ENCODE measurements around the gene IMP4. TPM values are rescaled to one million over a fixed set of nuclear protein-coding genes. Genes with fewer than 3 reads are reported as not detected.

The IMP4 gene
- total and polyA plus RNA-seq, 4 experiments from 2014 or later: 72.6 to 96.7 (median 83.4) TPM

DNA sequence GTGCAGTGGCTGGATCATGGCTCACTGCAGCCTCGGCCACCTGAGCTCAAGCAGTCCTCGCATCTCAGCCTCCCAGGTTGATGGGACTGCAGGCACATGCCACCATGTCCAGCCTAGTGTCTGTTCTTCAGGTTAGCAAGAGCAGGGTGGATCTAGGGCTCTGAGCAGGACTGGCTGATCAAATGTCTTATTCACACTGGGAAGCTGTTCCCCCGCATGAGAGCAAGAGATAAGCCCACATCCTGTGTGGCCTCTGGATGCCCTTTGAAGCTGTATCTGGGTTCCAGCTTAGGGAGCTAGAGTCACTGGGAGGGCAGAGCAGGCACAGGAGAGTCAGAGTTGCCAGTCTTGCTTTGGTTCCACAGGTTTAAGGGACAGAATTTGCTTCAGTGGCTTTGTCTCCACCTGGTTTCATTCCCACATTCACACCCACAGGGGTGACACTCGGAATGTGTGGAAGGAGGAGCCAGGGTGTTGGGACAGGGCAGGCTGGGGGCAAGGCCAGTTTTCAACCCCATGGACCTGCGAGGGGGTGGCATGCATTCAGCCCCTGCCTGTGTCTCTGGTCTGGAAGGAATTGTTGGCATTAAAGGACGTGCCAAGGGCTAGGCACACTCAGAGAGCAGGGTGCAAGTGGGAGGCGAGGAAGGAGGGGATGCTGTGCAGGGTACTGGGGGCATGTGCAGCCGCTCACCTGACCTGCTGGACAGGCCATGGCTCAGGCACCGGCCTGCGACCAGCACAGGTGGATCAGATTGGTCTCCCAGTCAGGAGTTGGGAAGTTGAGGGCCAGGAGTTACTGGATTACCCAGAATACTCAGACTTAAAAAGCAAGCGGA, 37.6 kb downstream of the IMP4 start:
- ChIA-PET CTCF (ENCODE audit: partially characterized antibody) (interaction anchor here (1.2 to 1.5 kb wide), 2 partner anchors 38 to 39 kb away, joined by 3 to 5 read pairs; partner anchors contain the start of gene IMP4), POLR2A (ENCODE audit: partially characterized antibody) (no interaction called here)
- no peak for DNase-seq
- no peaks in the 10 kb centered on the region for H3K36me3 ChIP-seq (ENCODE audit: insufficient read depth, low read length)
- no peaks in the 10 kb centered on the region for H3K27me3 Mint-ChIP-seq
- H3K4me3 Mint-ChIP-seq: no peak overlapping the region
- H3K27ac ChIP-seq (ENCODE audit: low read depth, low read length): no peak overlapping the region
- H3K36me3 Mint-ChIP-seq: peaks cover 35 to 39% of the 10 kb centered on the region in 2 donors
- intact Hi-C loops (cut with micrococcal nuclease): no loop called here
- H3K9me3 Mint-ChIP-seq: no peaks in the 10 kb centered on the region
- H3K4me3 ChIP-seq (ENCODE audit: low read length in 2 of 2): no peak overlapping the region
- H3K4me1 ChIP-seq (ENCODE audit: insufficient read depth, low read length): peaks cover 52% of the 10 kb centered on the region
- peak overlapping the region; percentile 14 to 70 (median 43) for H3K27ac Mint-ChIP-seq
- H3K27me3 ChIP-seq (ENCODE audit: insufficient read depth, low read length): no peaks in the 10 kb centered on the region
- H3K9me3 ChIP-seq (ENCODE audit: control insufficient read depth in 1 of 2, low read length in 2 of 2): no peaks in the 10 kb centered on the region
- H3K4me1 Mint-ChIP-seq: peaks cover 40 to 64% (median 47%) of the 10 kb centered on the region in 4 donors

DNA sequence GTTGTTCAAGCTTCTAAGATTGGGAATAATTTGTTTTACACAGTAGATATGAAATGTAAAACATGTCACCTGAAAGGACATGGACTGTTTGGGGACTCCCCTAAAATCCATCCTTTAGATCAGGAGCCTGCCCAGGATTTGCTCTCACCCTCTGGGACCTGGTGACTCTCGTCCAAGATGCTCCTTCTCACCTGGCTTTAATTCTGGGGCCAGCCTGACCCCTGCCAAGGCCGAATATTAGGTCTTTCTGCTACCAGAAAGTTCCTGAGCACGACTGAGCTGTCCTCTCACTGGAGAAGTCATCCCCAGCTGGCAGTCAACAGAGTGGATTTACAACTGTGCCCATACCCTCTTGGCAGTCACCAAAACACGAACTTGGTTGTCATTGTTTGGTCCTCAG, 38.4 kb downstream of the IMP4 start:
- H3K27ac ChIP-seq (ENCODE audit: low read depth, low read length): no peak overlapping the region
- H3K4me3 Mint-ChIP-seq: no peak overlapping the region
- no peaks in the 10 kb centered on the region for H3K9me3 Mint-ChIP-seq
- no peaks in the 10 kb centered on the region for H3K36me3 ChIP-seq (ENCODE audit: insufficient read depth, low read length)
- no peak overlapping the region for H3K4me3 ChIP-seq (ENCODE audit: low read length in 2 of 2)
- H3K4me1 Mint-ChIP-seq: peaks cover 34 to 57% (median 40%) of the 10 kb centered on the region in 4 donors
- intact Hi-C loops (cut with micrococcal nuclease): no loop called here
- DNase-seq: no peak
- ChIA-PET CTCF (ENCODE audit: partially characterized antibody) (interaction anchor here (0.5 kb wide), 1 partner anchor 435 kb away, joined by 3 read pairs; no protein-coding TSS in a partner anchor), POLR2A (ENCODE audit: partially characterized antibody) (no interaction called here)
- H3K4me1 ChIP-seq (ENCODE audit: insufficient read depth, low read length): peaks cover 44% of the 10 kb centered on the region
- H3K27me3 ChIP-seq (ENCODE audit: insufficient read depth, low read length): no peaks in the 10 kb centered on the region
- no peaks in the 10 kb centered on the region for H3K27me3 Mint-ChIP-seq
- H3K27ac Mint-ChIP-seq: peak overlapping the region in 4 of 7 donors; percentile 18 to 54 (median 34)
- peaks cover 29 to 33% of the 10 kb centered on the region in 2 donors for H3K36me3 Mint-ChIP-seq
- H3K9me3 ChIP-seq (ENCODE audit: control insufficient read depth in 1 of 2, low read length in 2 of 2): no peaks in the 10 kb centered on the region

DNA sequence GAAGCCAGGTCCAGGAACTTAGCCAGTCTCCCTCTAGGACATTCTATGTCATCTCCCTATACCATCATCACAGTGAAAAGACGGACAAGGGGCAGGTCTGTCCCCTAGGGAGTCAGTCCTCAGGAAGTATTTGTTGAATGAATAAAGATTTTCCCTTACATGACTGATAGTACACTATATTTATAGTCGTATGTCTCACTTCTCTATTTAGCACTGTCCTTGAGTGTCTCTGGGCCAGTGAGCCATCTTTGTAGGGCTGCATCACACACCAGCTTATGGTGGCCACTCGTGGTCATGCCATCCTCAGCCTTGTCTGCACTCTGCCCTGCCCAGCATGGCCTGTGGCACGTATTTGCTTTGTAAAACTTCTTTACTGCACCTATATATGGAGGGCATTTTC, 38.9 kb downstream of the IMP4 start:
- CTCF ChIA-PET (ENCODE audit: partially characterized antibody): interaction anchor here (0.5 kb wide), 1 partner anchor 434 kb away, joined by 3 read pairs; no protein-coding TSS in a partner anchor
- POLR2A ChIA-PET (ENCODE audit: partially characterized antibody): no interaction called here

GRCh38 chr2:130382313-130382917, 39.7 kb downstream of the IMP4 start:
- H3K36me3 Mint-ChIP-seq: peaks cover 26 to 33% of the 10 kb centered on the region in 2 donors
- POLR2A ChIA-PET (ENCODE audit: partially characterized antibody): no interaction called here
- H3K27me3 Mint-ChIP-seq: no peaks in the 10 kb centered on the region
- H3K4me3 ChIP-seq (ENCODE audit: low read length in 2 of 2): no peak overlapping the region
- peaks cover 31% of the 10 kb centered on the region for H3K4me1 ChIP-seq (ENCODE audit: insufficient read depth, low read length)
- no peak overlapping the region for H3K4me3 Mint-ChIP-seq
- H3K4me1 Mint-ChIP-seq: peaks cover 23 to 45% (median 29%) of the 10 kb centered on the region in 4 donors
- no peaks in the 10 kb centered on the region for H3K36me3 ChIP-seq (ENCODE audit: insufficient read depth, low read length)
- H3K27ac ChIP-seq (ENCODE audit: low read depth, low read length): no peak overlapping the region
- DNase-seq: no peak
- CTCF ChIA-PET (ENCODE audit: partially characterized antibody): no interaction called here
- H3K9me3 Mint-ChIP-seq: no peaks in the 10 kb centered on the region
- no peaks in the 10 kb centered on the region for H3K9me3 ChIP-seq (ENCODE audit: control insufficient read depth in 1 of 2, low read length in 2 of 2)
- intact Hi-C loops (cut with micrococcal nuclease): no loop called here
- H3K27ac Mint-ChIP-seq: peak overlapping the region in 2 of 7 donors; percentile 3 to 44
- no peaks in the 10 kb centered on the region for H3K27me3 ChIP-seq (ENCODE audit: insufficient read depth, low read length)

More for the DNA sequence above, 38.9 kb downstream of the IMP4 start:
- Mint-ChIP-seq H3K27ac (peak overlapping the region in 2 of 7 donors; percentile 36 to 68), H3K9me3 (no peaks in the 10 kb centered on the region), H3K27me3 (no peaks in the 10 kb centered on the region), H3K4me3 (no peak overlapping the region), H3K4me1 (peaks cover 29 to 52% (median 36%) of the 10 kb centered on the region in 4 donors), H3K36me3 (peaks cover 26 to 33% of the 10 kb centered on the region in 2 donors)
- intact Hi-C loops (cut with micrococcal nuclease): no loop called here
- no peak overlapping the region for H3K27ac ChIP-seq (ENCODE audit: low read depth, low read length)
- no peak overlapping the region for H3K4me3 ChIP-seq (ENCODE audit: low read length in 2 of 2)
- peaks cover 39% of the 10 kb centered on the region for H3K4me1 ChIP-seq (ENCODE audit: insufficient read depth, low read length)
- no peaks in the 10 kb centered on the region for H3K9me3 ChIP-seq (ENCODE audit: control insufficient read depth in 1 of 2, low read length in 2 of 2)
- no peaks in the 10 kb centered on the region for H3K27me3 ChIP-seq (ENCODE audit: insufficient read depth, low read length)
- H3K36me3 ChIP-seq (ENCODE audit: insufficient read depth, low read length): no peaks in the 10 kb centered on the region
- no peak for DNase-seq

DNA sequence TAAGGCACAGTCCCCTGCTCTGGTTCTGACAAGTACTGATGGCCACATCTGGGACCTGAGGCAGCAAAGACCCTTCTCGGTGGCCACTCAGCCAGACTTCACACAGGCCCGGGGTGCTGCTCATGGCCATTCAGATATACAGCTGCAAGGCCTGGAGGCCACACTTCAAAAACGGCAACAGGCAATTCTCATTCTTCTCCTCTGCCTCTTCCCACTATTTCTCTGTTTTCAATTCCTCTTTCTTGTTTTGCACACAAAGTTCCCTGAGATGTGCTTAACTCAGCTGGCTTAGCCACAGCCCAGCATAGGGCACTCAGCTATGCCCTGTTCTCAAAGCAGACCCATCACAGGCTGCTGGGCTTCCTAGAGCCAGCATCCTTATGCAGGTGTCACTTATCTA, 43.0 kb downstream of the IMP4 start:
- ChIA-PET CTCF (ENCODE audit: partially characterized antibody) (interaction anchor here (1.2 kb wide), 1 partner anchor 13 kb away, joined by 5 read pairs; no protein-coding TSS in a partner anchor), POLR2A (ENCODE audit: partially characterized antibody) (no interaction called here)
- Mint-ChIP-seq H3K9me3 (no peaks in the 10 kb centered on the region), H3K4me3 (no peak overlapping the region), H3K27me3 (no peaks in the 10 kb centered on the region), H3K36me3 (peaks cover 21 to 22% of the 10 kb centered on the region in 2 donors), H3K4me1 (peaks cover 4 to 19% (median 11%) of the 10 kb centered on the region in 4 donors), H3K27ac (peak overlapping the region in 1 of 7 donors; percentile 61)
- Histone ChIP-seq H3K9me3 (ENCODE audit: control insufficient read depth in 1 of 2, low read length in 2 of 2) (no peaks in the 10 kb centered on the region), H3K27ac (ENCODE audit: low read depth, low read length) (no peak overlapping the region), H3K36me3 (ENCODE audit: insufficient read depth, low read length) (no peaks in the 10 kb centered on the region), H3K4me1 (ENCODE audit: insufficient read depth, low read length) (peaks cover 5% of the 10 kb centered on the region), H3K27me3 (ENCODE audit: insufficient read depth, low read length) (no peaks in the 10 kb centered on the region), H3K4me3 (ENCODE audit: low read length in 2 of 2) (no peak overlapping the region)
- no peak for DNase-seq
- intact Hi-C loops (cut with micrococcal nuclease): no loop called here

GRCh38 chr2:130387071-130387400, 44.3 kb downstream of the IMP4 start:
- intact Hi-C loops (cut with micrococcal nuclease): no loop called here
- Mint-ChIP-seq H3K9me3 (no peaks in the 10 kb centered on the region), H3K27me3 (peaks cover 0 to 3% of the 10 kb centered on the region in 2 donors), H3K27ac (no peak overlapping the region), H3K4me1 (peaks cover 7 to 22% (median 14%) of the 10 kb centered on the region in 4 donors), H3K36me3 (peaks cover 11 to 14% of the 10 kb centered on the region in 2 donors), H3K4me3 (no peak overlapping the region)
- no peak for DNase-seq
- Histone ChIP-seq H3K27ac (ENCODE audit: low read depth, low read length) (no peak overlapping the region), H3K9me3 (ENCODE audit: control insufficient read depth in 1 of 2, low read length in 2 of 2) (no peaks in the 10 kb centered on the region), H3K4me3 (ENCODE audit: low read length in 2 of 2) (no peak overlapping the region), H3K27me3 (ENCODE audit: insufficient read depth, low read length) (no peaks in the 10 kb centered on the region), H3K36me3 (ENCODE audit: insufficient read depth, low read length) (no peaks in the 10 kb centered on the region), H3K4me1 (ENCODE audit: insufficient read depth, low read length) (peaks cover 8% of the 10 kb centered on the region)
- CTCF ChIA-PET (ENCODE audit: partially characterized antibody): no interaction called here
- POLR2A ChIA-PET (ENCODE audit: partially characterized antibody): interaction anchor here (1.0 kb wide), 1 partner anchor 45 kb away, joined by 3 read pairs; a partner anchor contains a TSS

GRCh38 chr2:130387804-130388203, 45.1 kb downstream of the IMP4 start:
- Histone ChIP-seq H3K4me3 (ENCODE audit: low read length in 2 of 2) (no peak overlapping the region), H3K4me1 (ENCODE audit: insufficient read depth, low read length) (peaks cover 8% of the 10 kb centered on the region), H3K9me3 (ENCODE audit: control insufficient read depth in 1 of 2, low read length in 2 of 2) (no peaks in the 10 kb centered on the region), H3K27ac (ENCODE audit: low read depth, low read length) (no peak overlapping the region), H3K27me3 (ENCODE audit: insufficient read depth, low read length) (no peaks in the 10 kb centered on the region), H3K36me3 (ENCODE audit: insufficient read depth, low read length) (no peaks in the 10 kb centered on the region)
- intact Hi-C loops (cut with micrococcal nuclease): no loop called here
- no peak overlapping the region for H3K4me3 Mint-ChIP-seq
- POLR2A ChIA-PET (ENCODE audit: partially characterized antibody): interaction anchor here (1.0 to 1.1 kb wide), 2 partner anchors 45 to 46 kb away, joined by 4 read pairs; partner anchors contain the start of gene IMP4
- H3K36me3 Mint-ChIP-seq: peaks cover 3 to 6% of the 10 kb centered on the region in 2 donors
- H3K27me3 Mint-ChIP-seq: peaks cover 0 to 3% of the 10 kb centered on the region in 2 donors
- CTCF ChIA-PET (ENCODE audit: partially characterized antibody): no interaction called here
- DNase-seq: no peak
- peaks cover 7 to 23% (median 14%) of the 10 kb centered on the region in 4 donors for H3K4me1 Mint-ChIP-seq
- H3K9me3 Mint-ChIP-seq: no peaks in the 10 kb centered on the region
- H3K27ac Mint-ChIP-seq: no peak overlapping the region
